Endodermal cell (in vitro differentiated cells): Measurements from ENCODE around the gene CRACR2B. TPM values are rescaled to one million over a fixed set of nuclear protein-coding genes. Genes with fewer than 3 reads are reported as not detected.

Experiments used
- DNase-seq: peaks from one replicate; pipeline ENCODE4 v3.0.0-alpha.2; 2017
- H3K27ac ChIP-seq: 2 replicates; pipeline ENCODE4 v1.5.1; 2013; ENCODE audit warnings: mild to moderate bottlenecking, low read depth, low read length, moderate library complexity
- H3K27me3 ChIP-seq: 2 replicates; pipeline ENCODE4 v1.6.1; 2013; ENCODE audit warnings: mild to moderate bottlenecking, low read length, moderate library complexity; ENCODE audit not compliant: insufficient read depth, control insufficient read depth, poor library complexity, severe bottlenecking
- H3K36me3 ChIP-seq: 2 replicates; pipeline ENCODE4 v1.7.0; 2013; ENCODE audit warnings: mild to moderate bottlenecking, low read length, moderate library complexity; ENCODE audit not compliant: control insufficient read depth, insufficient read depth
- H3K4me1 ChIP-seq: one replicate; pipeline ENCODE4 v1.7.0; 2013; ENCODE audit warnings: low read length; ENCODE audit not compliant: control insufficient read depth, insufficient read depth
- H3K4me3 ChIP-seq: 2 replicates; pipeline ENCODE4 v1.5.1; 2013; ENCODE audit warnings: mild to moderate bottlenecking, low read length, moderate library complexity
- H3K9ac ChIP-seq: 2 replicates; pipeline ENCODE4 v1.6.1; 2013; ENCODE audit warnings: mild to moderate bottlenecking, low read length, moderate library complexity; ENCODE audit not compliant: poor library complexity, severe bottlenecking; ENCODE audit errors: extremely low read depth
- H3K9me3 ChIP-seq: 2 replicates; pipeline ENCODE4 v1.6.1; 2013; ENCODE audit warnings: mild to moderate bottlenecking, low read length, moderate library complexity; ENCODE audit not compliant: control insufficient read depth
- H3K27ac Mint-ChIP-seq: 2 replicates; pipeline ENCODE4 v1.8.0; 2020; ENCODE audit warnings: mixed read lengths
- H3K27me3 Mint-ChIP-seq: 2 replicates; pipeline ENCODE4 v1.8.0; 2021; ENCODE audit warnings: mild to moderate bottlenecking, mixed read lengths; ENCODE audit not compliant: insufficient read depth
- H3K36me3 Mint-ChIP-seq: 2 replicates; pipeline ENCODE4 v1.8.0; 2020; ENCODE audit warnings: low read depth, mixed read lengths
- H3K4me1 Mint-ChIP-seq: 2 replicates; pipeline ENCODE4 v1.8.0; 2020; ENCODE audit warnings: mixed read lengths
- H3K4me3 Mint-ChIP-seq: 2 replicates; pipeline ENCODE4 v1.8.0; 2020; ENCODE audit warnings: mild to moderate bottlenecking, moderate library complexity, mixed read lengths
- H3K9me3 Mint-ChIP-seq: 2 replicates; pipeline ENCODE4 v1.8.0; 2020; ENCODE audit warnings: mild to moderate bottlenecking, mixed read lengths
- CTCF ChIP-seq: fragments of 200-600 bp; sonication (generic); conservative IDR thresholded peaks from 2 replicates; pipeline ENCODE4 v1.5.0; 2021; ENCODE audit warnings: antibody characterized with exemption, mild to moderate bottlenecking
- WGBS, 2 experiments: methylation state at CpG; one replicate each; pipeline versions ENCODE4 v1.1.5 to v1.1.7; 2013; ENCODE audit warnings: missing lambda C conversion rate in 2 of 2, mixed read lengths in 1 of 2; ENCODE audit not compliant: insufficient coverage in 1 of 2, insufficient read length in 1 of 2; 5-methylcytosine and 5-hydroxymethylcytosine counted together
- total RNA-seq, 2 donors: library from RNA; stranded (reverse); fragmentation: NEBNext Ultra II Directional in 1 of 2; extraction: Animal tissue kit (Norgen Biotek cat#: 25700) in 1 of 2; gene quantifications; 2 replicates in 1 of 2; 3 replicates in 1 of 2; pipeline ENCODE4 v1.2.1, GENCODE V29; 2021

Gene CRACR2B
- total RNA-seq, 2 donors from 2014 or later, result 22.3 to 28.1 TPM

DNA sequence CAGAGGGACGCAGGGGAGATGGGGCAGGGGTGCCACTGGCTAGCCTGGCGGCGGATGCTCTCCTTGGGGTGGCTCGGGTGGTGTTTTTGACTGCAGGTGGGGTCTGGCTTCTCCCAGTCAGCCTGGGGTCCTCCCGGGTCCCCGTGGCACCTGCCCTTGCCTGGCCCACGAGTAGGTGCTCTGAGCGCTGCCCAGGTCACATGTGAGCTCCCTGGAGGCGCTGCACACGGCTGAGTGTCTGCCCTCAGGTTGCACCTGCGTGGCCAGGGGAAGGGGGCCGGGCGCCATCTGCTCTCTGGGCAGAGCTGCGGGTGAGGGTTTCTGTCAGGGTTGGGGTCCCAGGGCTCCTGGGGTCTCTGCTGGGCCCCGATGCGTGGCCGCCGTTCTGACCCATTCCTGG, 20.2 kb downstream of the CRACR2B start:
- H3K4me1 ChIP-seq, result peaks cover 24% of the 10 kb centered on the region
- H3K9me3 Mint-ChIP-seq, result no peaks in the 10 kb centered on the region
- H3K4me3 Mint-ChIP-seq, result no peak overlapping the region
- no peaks in the 10 kb centered on the region for H3K36me3 ChIP-seq
- H3K27ac ChIP-seq, result no peak overlapping the region
- H3K36me3 Mint-ChIP-seq, result no peaks in the 10 kb centered on the region
- TF ChIP-seq CTCF, result no peak
- DNase-seq, result no peak
- H3K9ac ChIP-seq, result no peak overlapping the region
- H3K4me3 ChIP-seq, result no peak overlapping the region
- no peaks in the 10 kb centered on the region for H3K27me3 ChIP-seq
- H3K27me3 Mint-ChIP-seq, result peaks cover 7% of the 10 kb centered on the region
- H3K4me1 Mint-ChIP-seq, result peaks cover 7% of the 10 kb centered on the region
- 89 to 97% methylated on average over 18 of the region's 18 CpGs for WGBS, 2 experiments
- no peaks in the 10 kb centered on the region for H3K9me3 ChIP-seq
- H3K27ac Mint-ChIP-seq, result no peak overlapping the region

GRCh38 chr11:848380-848931, 20.7 kb downstream of the CRACR2B start:
- Histone ChIP-seq H3K27ac (no peak overlapping the region), H3K4me1 (peaks cover 24% of the 10 kb centered on the region), H3K4me3 (no peak overlapping the region)

GRCh38 chr11:849104-849824, 21.5 kb downstream of the CRACR2B start:
- Mint-ChIP-seq H3K27ac (no peak overlapping the region), H3K27me3 (peaks cover 7% of the 10 kb centered on the region), H3K4me3 (peak overlapping the region; percentile 53), H3K36me3 (no peaks in the 10 kb centered on the region), H3K4me1 (peaks cover 7% of the 10 kb centered on the region), H3K9me3 (no peaks in the 10 kb centered on the region)
- H3K4me3 ChIP-seq, result peak overlapping the region; percentile 68
- 3 to 6% methylated on average over 17 to 70 of the region's 71 CpGs for WGBS, 2 experiments
- TF ChIP-seq CTCF, result no peak
- no peaks in the 10 kb centered on the region for H3K36me3 ChIP-seq
- H3K27ac ChIP-seq, result no peak overlapping the region
- H3K4me1 ChIP-seq, result peaks cover 24% of the 10 kb centered on the region
- no peaks in the 10 kb centered on the region for H3K9me3 ChIP-seq
- no peak overlapping the region for H3K9ac ChIP-seq
- no peaks in the 10 kb centered on the region for H3K27me3 ChIP-seq
- peak; percentile 90 for DNase-seq

More at GRCh38 chr11:848380-848931, 20.7 kb downstream of the CRACR2B start:
- Histone ChIP-seq H3K9ac (no peak overlapping the region), H3K27me3 (no peaks in the 10 kb centered on the region), H3K36me3 (no peaks in the 10 kb centered on the region), H3K9me3 (no peaks in the 10 kb centered on the region)
- WGBS, 2 experiments, result 33 to 50% methylated on average over 2 to 14 of the region's 14 CpGs
- peaks cover 7% of the 10 kb centered on the region for H3K27me3 Mint-ChIP-seq
- no peaks in the 10 kb centered on the region for H3K36me3 Mint-ChIP-seq
- peaks cover 7% of the 10 kb centered on the region for H3K4me1 Mint-ChIP-seq
- no peaks in the 10 kb centered on the region for H3K9me3 Mint-ChIP-seq
- DNase-seq, result peak; percentile 84
- peak overlapping the region; percentile 53 for H3K4me3 Mint-ChIP-seq
- peak; percentile 89 for TF ChIP-seq CTCF
- no peak overlapping the region for H3K27ac Mint-ChIP-seq
